ENCODE data around the gene CHST1.

The CHST1 gene

GRCh38 chr11:45606514-45607281 is 58.7 kb downstream of the CHST1 start:
- no peak overlapping the region for H3K27ac ChIP-seq (ENCODE audit: low read depth, low read length)
- peaks cover 0 to 4% of the 10 kb centered on the region in 2 donors for H3K4me1 ChIP-seq (ENCODE audit: control insufficient read depth in 1 of 2, insufficient read depth in 2 of 2, low read length in 2 of 2)
- no peak overlapping the region for H3K9ac ChIP-seq (ENCODE audit: low read depth in 1 of 2, low read length in 2 of 2)
- peaks cover 5% of the 10 kb centered on the region in 2 donors for H3K27me3 ChIP-seq (ENCODE audit: control insufficient read depth in 1 of 2, insufficient read depth in 2 of 2, low read length in 2 of 2)
- H3K4me3 ChIP-seq (ENCODE audit: low read depth in 1 of 2, low read length in 2 of 2): no peak overlapping the region
- H3K9me3 ChIP-seq (ENCODE audit: control insufficient read depth in 1 of 2, low read length in 2 of 2): no peaks in the 10 kb centered on the region
- no peaks in the 10 kb centered on the region for H3K36me3 ChIP-seq (ENCODE audit: control insufficient read depth in 1 of 2, insufficient read depth in 2 of 2, low read length in 2 of 2)

GRCh38 chr11:45605051-45605450 is 60.4 kb downstream of the CHST1 start:
- peaks cover 5% of the 10 kb centered on the region in 2 donors for H3K27me3 ChIP-seq (ENCODE audit: control insufficient read depth in 1 of 2, insufficient read depth in 2 of 2, low read length in 2 of 2)
- H3K4me1 ChIP-seq (ENCODE audit: control insufficient read depth in 1 of 2, insufficient read depth in 2 of 2, low read length in 2 of 2): peaks cover 0 to 4% of the 10 kb centered on the region in 2 donors
- H3K9me3 ChIP-seq (ENCODE audit: control insufficient read depth in 1 of 2, low read length in 2 of 2): no peaks in the 10 kb centered on the region
- no peak overlapping the region for H3K9ac ChIP-seq (ENCODE audit: low read depth in 1 of 2, low read length in 2 of 2)
- no peaks in the 10 kb centered on the region for H3K36me3 ChIP-seq (ENCODE audit: control insufficient read depth in 1 of 2, insufficient read depth in 2 of 2, low read length in 2 of 2)
- H3K4me3 ChIP-seq (ENCODE audit: low read depth in 1 of 2, low read length in 2 of 2): no peak overlapping the region
- no peak overlapping the region for H3K27ac ChIP-seq (ENCODE audit: low read depth, low read length)

- Histone ChIP-seq H3K27me3 (ENCODE audit: control insufficient read depth in 1 of 2, insufficient read depth in 2 of 2, low read length in 2 of 2) (peaks cover 5% of the 10 kb centered on the region in 2 donors), H3K9me3 (ENCODE audit: control insufficient read depth in 1 of 2, low read length in 2 of 2) (no peaks in the 10 kb centered on the region), H3K27ac (ENCODE audit: low read depth, low read length) (no peak overlapping the region)
Observed at GRCh38 chr11:45603946-45604682, 61.3 kb downstream of the CHST1 start.

GRCh38 chr11:45599161-45599943 is 66.1 kb downstream of the CHST1 start:
- Histone ChIP-seq H3K9ac (ENCODE audit: low read depth in 1 of 2, low read length in 2 of 2) (no peak overlapping the region), H3K36me3 (ENCODE audit: control insufficient read depth in 1 of 2, insufficient read depth in 2 of 2, low read length in 2 of 2) (no peaks in the 10 kb centered on the region), H3K9me3 (ENCODE audit: control insufficient read depth in 1 of 2, low read length in 2 of 2) (no peaks in the 10 kb centered on the region), H3K27me3 (ENCODE audit: control insufficient read depth in 1 of 2, insufficient read depth in 2 of 2, low read length in 2 of 2) (peaks cover 0 to 5% of the 10 kb centered on the region in 2 donors), H3K27ac (ENCODE audit: low read depth, low read length) (no peak overlapping the region), H3K4me1 (ENCODE audit: control insufficient read depth in 1 of 2, insufficient read depth in 2 of 2, low read length in 2 of 2) (no peaks in the 10 kb centered on the region), H3K4me3 (ENCODE audit: low read depth in 1 of 2, low read length in 2 of 2) (no peak overlapping the region)

More at GRCh38 chr11:45603946-45604682, 61.3 kb downstream of the CHST1 start:
- Histone ChIP-seq H3K4me3 (ENCODE audit: low read depth in 1 of 2, low read length in 2 of 2) (no peak overlapping the region), H3K36me3 (ENCODE audit: control insufficient read depth in 1 of 2, insufficient read depth in 2 of 2, low read length in 2 of 2) (no peaks in the 10 kb centered on the region), H3K4me1 (ENCODE audit: control insufficient read depth in 1 of 2, insufficient read depth in 2 of 2, low read length in 2 of 2) (peaks cover 0 to 4% of the 10 kb centered on the region in 2 donors), H3K9ac (ENCODE audit: low read depth in 1 of 2, low read length in 2 of 2) (no peak overlapping the region)
